Measurements from ENCODE around the gene FADS3. TPM values are rescaled to one million over a fixed set of nuclear protein-coding genes. Genes with fewer than 3 reads are reported as not detected.

The FADS3 gene
- total RNA-seq, 1 experiment from 2014 or later, result 65.8 TPM

DNA sequence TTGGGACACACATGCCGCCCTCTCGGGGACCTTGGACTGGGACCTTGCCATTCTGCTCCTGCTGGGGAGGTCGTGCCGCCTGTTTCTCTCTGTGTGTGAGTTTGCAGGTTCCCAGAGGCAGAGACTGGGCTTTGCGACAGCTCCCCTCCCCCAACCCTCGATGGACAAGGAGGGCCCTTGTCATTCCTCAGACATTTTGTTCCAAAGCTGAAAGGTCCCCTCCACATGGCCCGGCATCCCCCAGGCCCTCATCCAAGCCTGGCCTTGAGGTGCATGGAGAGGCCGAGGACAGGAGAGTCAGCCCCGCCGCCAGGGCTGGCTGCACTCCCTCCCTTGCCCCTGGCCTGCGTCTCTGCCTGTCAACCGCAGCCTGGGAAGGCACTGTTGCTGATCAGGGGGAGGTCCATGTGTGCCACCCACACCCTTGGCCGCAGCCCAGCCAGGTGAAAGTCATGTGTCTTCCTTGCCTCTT, 37.6 kb downstream of the FADS3 start:
- no peak overlapping the region for H3K4me2 ChIP-seq (ENCODE audit: low read length)
- no peaks in the 10 kb centered on the region for H3K9me2 ChIP-seq (ENCODE audit: insufficient read depth)
- H3K9ac ChIP-seq (ENCODE audit: low read length), result no peak overlapping the region
- RAD21 ChIA-PET (ENCODE audit: low non-redundant PET in 1 of 2, low total read pairs in 2 of 2, uncharacterized antibody in 2 of 2, unreplicated experiment in 2 of 2), result no interaction called here
- H3K9me3 ChIP-seq (ENCODE audit: control insufficient read depth in 1 of 2, insufficient read depth in 1 of 2, low read depth in 1 of 2, low read length in 2 of 2), result no peaks in the 10 kb centered on the region
- CTCF ChIA-PET, result no interaction called here
- H3K36me3 ChIP-seq (ENCODE audit: control insufficient read depth in 1 of 2, insufficient read depth in 2 of 2, low read length in 2 of 2), result no peaks in the 10 kb centered on the region
- H3K27me3 ChIP-seq (ENCODE audit: insufficient read depth, low read length), result no peaks in the 10 kb centered on the region
- H3K27ac ChIP-seq (ENCODE audit: low read depth, low read length), result no peak overlapping the region
- intact Hi-C loops (cut with micrococcal nuclease), result no loop called here
- no peak for DNase-seq (ENCODE audit: low read depth, low spot score)
- no peak for ATAC-seq
- no peak overlapping the region for H3K4me3 ChIP-seq (replicated peaks in 1 of 2; ENCODE audit: low read depth in 1 of 2, low read length in 2 of 2)
- no peaks in the 10 kb centered on the region for H3K79me2 ChIP-seq (ENCODE audit: insufficient read depth, low read length)
- BruUV-seq (replicated peaks), result no TSS peak
- POLR2A ChIA-PET, result no interaction called here
- no peaks in the 10 kb centered on the region for H3K4me1 ChIP-seq (ENCODE audit: control insufficient read depth in 1 of 2, insufficient read depth in 2 of 2, low read length in 2 of 2)
- no peak for TF ChIP-seq POLR2A (IDR thresholded peaks at IDR 0.05; ENCODE audit: borderline replicate concordance, extremely low read depth, insufficient read depth, insufficient read length)
- no peak for TF ChIP-seq JUND (IDR thresholded peaks at IDR 0.05)
- no peak for TF ChIP-seq EGR1 (IDR thresholded peaks at IDR 0.05; ENCODE audit: low read depth)
- TF ChIP-seq YY1 (IDR thresholded peaks at IDR 0.05; ENCODE audit: extremely low read depth, insufficient replicate concordance, low read depth, low read length), result no peak
- TF ChIP-seq, protein P1, sequence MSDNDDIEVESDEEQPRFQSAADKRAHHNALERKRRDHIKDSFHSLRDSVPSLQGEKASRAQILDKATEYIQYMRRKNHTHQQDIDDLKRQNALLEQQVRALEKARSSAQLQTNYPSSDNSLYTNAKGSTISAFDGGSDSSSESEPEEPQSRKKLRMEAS (IDR thresholded peaks at IDR 0.05), result no peak
- TF ChIP-seq CEBPB (IDR thresholded peaks at IDR 0.05; ENCODE audit: low read depth), result no peak
- no peak for TF ChIP-seq ZNF274 (IDR thresholded peaks at IDR 0.05; ENCODE audit: low read depth, low read length)
- TF ChIP-seq RAD21 (IDR thresholded peaks at IDR 0.05; ENCODE audit: low read depth), result no peak
- TF ChIP-seq ELF1 (IDR thresholded peaks at IDR 0.05; ENCODE audit: borderline replicate concordance, low read depth), result no peak
- TF ChIP-seq FOSL1 (IDR thresholded peaks at IDR 0.05; ENCODE audit: low read depth), result no peak
- no peak for TF ChIP-seq SIN3A (IDR thresholded peaks at IDR 0.05; ENCODE audit: low read depth)
- TF ChIP-seq SRF (IDR thresholded peaks at IDR 0.05; ENCODE audit: low read depth), result no peak
- no peaks in the 10 kb centered on the region for H4K20me1 ChIP-seq (ENCODE audit: insufficient read depth)
- H2AFZ ChIP-seq (ENCODE audit: low read depth, low read length, poor library complexity, severe bottlenecking), result no peak overlapping the region

DNA sequence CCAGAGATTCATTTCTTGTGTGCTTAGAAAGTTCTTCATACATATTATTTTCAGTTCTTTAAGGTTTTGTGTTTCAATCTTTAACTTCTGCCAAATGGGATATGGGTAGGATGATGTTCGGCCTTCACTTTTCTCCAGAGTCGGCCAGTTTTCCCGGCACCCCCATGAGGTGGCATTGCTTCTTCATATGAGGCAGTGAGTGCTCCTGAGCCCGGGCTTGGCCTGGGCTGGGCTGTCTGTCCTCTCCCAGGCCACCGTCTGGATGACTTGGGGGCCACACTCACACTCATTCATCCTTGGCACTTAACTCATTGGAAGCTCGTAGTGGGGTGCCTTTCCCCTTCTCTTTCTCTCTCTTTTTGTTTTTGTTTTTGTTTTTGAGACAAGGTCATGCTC, 39.4 kb downstream of the FADS3 start:
- BruUV-seq (replicated peaks), result no TSS peak
- ChIA-PET CTCF (no interaction called here), RAD21 (ENCODE audit: low non-redundant PET in 1 of 2, low total read pairs in 2 of 2, uncharacterized antibody in 2 of 2, unreplicated experiment in 2 of 2) (no interaction called here), POLR2A (no interaction called here)
- H3K4me3 ChIP-seq (replicated peaks in 1 of 2; ENCODE audit: low read depth in 1 of 2, low read length in 2 of 2), result no peak overlapping the region
- no peaks in the 10 kb centered on the region for H3K9me2 ChIP-seq (ENCODE audit: insufficient read depth)
- no peak overlapping the region for H3K27ac ChIP-seq (ENCODE audit: low read depth, low read length)
- H3K27me3 ChIP-seq (ENCODE audit: insufficient read depth, low read length), result no peaks in the 10 kb centered on the region
- H3K79me2 ChIP-seq (ENCODE audit: insufficient read depth, low read length), result no peaks in the 10 kb centered on the region
- H2AFZ ChIP-seq (ENCODE audit: low read depth, low read length, poor library complexity, severe bottlenecking), result no peak overlapping the region
- no peak overlapping the region for H3K4me2 ChIP-seq (ENCODE audit: low read length)
- no peak overlapping the region for H3K9ac ChIP-seq (ENCODE audit: low read length)
- DNase-seq (ENCODE audit: low read depth, low spot score) (no peak), ATAC-seq (no peak)
- no peaks in the 10 kb centered on the region for H4K20me1 ChIP-seq (ENCODE audit: insufficient read depth)
- no peaks in the 10 kb centered on the region for H3K36me3 ChIP-seq (ENCODE audit: control insufficient read depth in 1 of 2, insufficient read depth in 2 of 2, low read length in 2 of 2)
- no peaks in the 10 kb centered on the region for H3K4me1 ChIP-seq (ENCODE audit: control insufficient read depth in 1 of 2, insufficient read depth in 2 of 2, low read length in 2 of 2)
- no peaks in the 10 kb centered on the region for H3K9me3 ChIP-seq (ENCODE audit: control insufficient read depth in 1 of 2, insufficient read depth in 1 of 2, low read depth in 1 of 2, low read length in 2 of 2)
- intact Hi-C loops (cut with micrococcal nuclease), result no loop called here
- TF ChIP-seq EZH2phosphoT487 (IDR thresholded peaks at IDR 0.05; ENCODE audit: borderline replicate concordance) (no peak), CBX3 (IDR thresholded peaks at IDR 0.05; ENCODE audit: low read depth) (no peak), POLR2A (IDR thresholded peaks at IDR 0.05; ENCODE audit: borderline replicate concordance, extremely low read depth, insufficient read depth, insufficient read length) (no peak), SRF (IDR thresholded peaks at IDR 0.05; ENCODE audit: low read depth) (no peak), CEBPB (IDR thresholded peaks at IDR 0.05; ENCODE audit: low read depth) (no peak), ZNF274 (IDR thresholded peaks at IDR 0.05; ENCODE audit: low read depth, low read length) (no peak)
- TF ChIP-seq, protein P2, sequence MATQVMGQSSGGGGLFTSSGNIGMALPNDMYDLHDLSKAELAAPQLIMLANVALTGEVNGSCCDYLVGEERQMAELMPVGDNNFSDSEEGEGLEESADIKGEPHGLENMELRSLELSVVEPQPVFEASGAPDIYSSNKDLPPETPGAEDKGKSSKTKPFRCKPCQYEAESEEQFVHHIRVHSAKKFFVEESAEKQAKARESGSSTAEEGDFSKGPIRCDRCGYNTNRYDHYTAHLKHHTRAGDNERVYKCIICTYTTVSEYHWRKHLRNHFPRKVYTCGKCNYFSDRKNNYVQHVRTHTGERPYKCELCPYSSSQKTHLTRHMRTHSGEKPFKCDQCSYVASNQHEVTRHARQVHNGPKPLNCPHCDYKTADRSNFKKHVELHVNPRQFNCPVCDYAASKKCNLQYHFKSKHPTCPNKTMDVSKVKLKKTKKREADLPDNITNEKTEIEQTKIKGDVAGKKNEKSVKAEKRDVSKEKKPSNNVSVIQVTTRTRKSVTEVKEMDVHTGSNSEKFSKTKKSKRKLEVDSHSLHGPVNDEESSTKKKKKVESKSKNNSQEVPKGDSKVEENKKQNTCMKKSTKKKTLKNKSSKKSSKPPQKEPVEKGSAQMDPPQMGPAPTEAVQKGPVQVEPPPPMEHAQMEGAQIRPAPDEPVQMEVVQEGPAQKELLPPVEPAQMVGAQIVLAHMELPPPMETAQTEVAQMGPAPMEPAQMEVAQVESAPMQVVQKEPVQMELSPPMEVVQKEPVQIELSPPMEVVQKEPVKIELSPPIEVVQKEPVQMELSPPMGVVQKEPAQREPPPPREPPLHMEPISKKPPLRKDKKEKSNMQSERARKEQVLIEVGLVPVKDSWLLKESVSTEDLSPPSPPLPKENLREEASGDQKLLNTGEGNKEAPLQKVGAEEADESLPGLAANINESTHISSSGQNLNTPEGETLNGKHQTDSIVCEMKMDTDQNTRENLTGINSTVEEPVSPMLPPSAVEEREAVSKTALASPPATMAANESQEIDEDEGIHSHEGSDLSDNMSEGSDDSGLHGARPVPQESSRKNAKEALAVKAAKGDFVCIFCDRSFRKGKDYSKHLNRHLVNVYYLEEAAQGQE (IDR thresholded peaks at IDR 0.05; ENCODE audit: low read depth), result no peak
- TF ChIP-seq, protein P3, sequence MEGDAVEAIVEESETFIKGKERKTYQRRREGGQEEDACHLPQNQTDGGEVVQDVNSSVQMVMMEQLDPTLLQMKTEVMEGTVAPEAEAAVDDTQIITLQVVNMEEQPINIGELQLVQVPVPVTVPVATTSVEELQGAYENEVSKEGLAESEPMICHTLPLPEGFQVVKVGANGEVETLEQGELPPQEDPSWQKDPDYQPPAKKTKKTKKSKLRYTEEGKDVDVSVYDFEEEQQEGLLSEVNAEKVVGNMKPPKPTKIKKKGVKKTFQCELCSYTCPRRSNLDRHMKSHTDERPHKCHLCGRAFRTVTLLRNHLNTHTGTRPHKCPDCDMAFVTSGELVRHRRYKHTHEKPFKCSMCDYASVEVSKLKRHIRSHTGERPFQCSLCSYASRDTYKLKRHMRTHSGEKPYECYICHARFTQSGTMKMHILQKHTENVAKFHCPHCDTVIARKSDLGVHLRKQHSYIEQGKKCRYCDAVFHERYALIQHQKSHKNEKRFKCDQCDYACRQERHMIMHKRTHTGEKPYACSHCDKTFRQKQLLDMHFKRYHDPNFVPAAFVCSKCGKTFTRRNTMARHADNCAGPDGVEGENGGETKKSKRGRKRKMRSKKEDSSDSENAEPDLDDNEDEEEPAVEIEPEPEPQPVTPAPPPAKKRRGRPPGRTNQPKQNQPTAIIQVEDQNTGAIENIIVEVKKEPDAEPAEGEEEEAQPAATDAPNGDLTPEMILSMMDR (IDR thresholded peaks at IDR 0.05 in 2 of 3, conservative IDR thresholded peaks at IDR 0.05 in 1 of 3; ENCODE audit: borderline replicate concordance in 1 of 3, insufficient read depth in 1 of 3, low read depth in 2 of 3, low read length in 2 of 3), result no peak

All from HCT116 (cell line).